Natural killer cell treated with Interleukin-12 subunit alpha and Interleukin-12 subunit beta and Interleukin-15 and Interleukin-18, amount 100 ng/mL, for 72 hours (primary cell): ENCODE data around the gene CHP2. TPM values are rescaled to one million over a fixed set of nuclear protein-coding genes. Genes with fewer than 3 reads are reported as not detected.
"Not testable (repeated sequence)": the region's sequence is repeated elsewhere in the genome, so short reads cannot be mapped to it uniquely, and the experiment has no call there.

Experiments
- ATAC-seq, 2 donors: fragments of 150-1000 bp; cut with Tn5 transposase in 1 of 2; sonication (Bioruptor Pico), chemical (Tn5 transposase) in 1 of 2; 2 replicates each; pipeline ENCODE4 v1.10.0; 2021
- DNase-seq: peaks from one replicate; pipeline ENCODE4 v3.0.0; 2022; ENCODE audit warnings: low spot score
- H3K27ac Mint-ChIP-seq, 2 donors: 1 replicate in 1 of 2; 2 replicates in 1 of 2; pipeline ENCODE4 v1.8.0; 2022; ENCODE audit warnings: mixed read lengths in 2 of 2, mild to moderate bottlenecking in 1 of 2, moderate library complexity in 1 of 2
- H3K27me3 Mint-ChIP-seq, 2 donors: 1 replicate in 1 of 2; 2 replicates in 1 of 2; pipeline ENCODE4 v1.8.0; 2022; ENCODE audit warnings: mixed read lengths in 2 of 2
- H3K36me3 Mint-ChIP-seq: one replicate; pipeline ENCODE4 v1.8.0; 2022; ENCODE audit warnings: mixed read lengths
- H3K4me1 Mint-ChIP-seq, 2 donors: 1 replicate in 1 of 2; 2 replicates in 1 of 2; pipeline ENCODE4 v1.8.0; 2022; ENCODE audit warnings: low read depth in 2 of 2, mixed read lengths in 2 of 2, mild to moderate bottlenecking in 1 of 2
- H3K4me3 Mint-ChIP-seq: one replicate; pipeline ENCODE4 v1.8.0; 2022; ENCODE audit warnings: mixed read lengths
- H3K9me3 Mint-ChIP-seq: 2 replicates; pipeline ENCODE4 v1.8.0; 2022; ENCODE audit warnings: mixed read lengths
- total RNA-seq, 2 donors: library from RNA; stranded (reverse); gene quantifications; one replicate each; pipeline ENCODE4 v1.2.3, GENCODE V29; 2022

CHP2 gene
- total RNA-seq, 2 donors from 2014 or later, result not detected

GRCh38 chr16:23729503-23730424, 25.1 kb upstream of the CHP2 start:
- H3K27ac Mint-ChIP-seq, result no peak overlapping the region
- H3K9me3 Mint-ChIP-seq, result no peaks in the 10 kb centered on the region
- peaks cover 5% of the 10 kb centered on the region in 2 donors for H3K4me1 Mint-ChIP-seq
- no peak for ATAC-seq
- peaks cover 0 to 7% of the 10 kb centered on the region in 2 donors for H3K27me3 Mint-ChIP-seq
- DNase-seq, result no peak
- H3K36me3 Mint-ChIP-seq, result no peaks in the 10 kb centered on the region
- H3K4me3 Mint-ChIP-seq, result no peak overlapping the region

GRCh38 chr16:23734176-23734893, 20.5 kb upstream of the CHP2 start:
- DNase-seq (no peak), ATAC-seq (no peak)
- Mint-ChIP-seq H3K27ac (no peak overlapping the region), H3K4me1 (peaks cover 0 to 4% of the 10 kb centered on the region in 2 donors), H3K36me3 (no peaks in the 10 kb centered on the region), H3K4me3 (no peak overlapping the region), H3K27me3 (peaks cover 6 to 7% of the 10 kb centered on the region in 2 donors), H3K9me3 (no peaks in the 10 kb centered on the region)

- not testable (repeated sequence) for H3K4me3 Mint-ChIP-seq, H3K4me1 Mint-ChIP-seq, H3K27ac Mint-ChIP-seq, H3K36me3 Mint-ChIP-seq, ATAC-seq, H3K9me3 Mint-ChIP-seq, DNase-seq
- peaks cover 9 to 15% of the 10 kb centered on the region in 2 donors for H3K27me3 Mint-ChIP-seq
Observed at GRCh38 chr16:23737423-23738028, 17.3 kb upstream of the CHP2 start.

GRCh38 chr16:23739516-23739915, 15.3 kb upstream of the CHP2 start:
- Mint-ChIP-seq H3K27ac (no peak overlapping the region), H3K27me3 (peaks cover 17 to 26% of the 10 kb centered on the region in 2 donors), H3K9me3 (no peaks in the 10 kb centered on the region), H3K4me1 (peaks cover 0 to 4% of the 10 kb centered on the region in 2 donors), H3K4me3 (no peak overlapping the region), H3K36me3 (no peaks in the 10 kb centered on the region)
- no peak for DNase-seq
- ATAC-seq, result no peak

GRCh38 chr16:23741675-23742303, 13.0 kb upstream of the CHP2 start:
- H3K4me3 Mint-ChIP-seq, result no peak overlapping the region
- DNase-seq, result no peak
- no peaks in the 10 kb centered on the region for H3K9me3 Mint-ChIP-seq
- H3K4me1 Mint-ChIP-seq, result no peaks in the 10 kb centered on the region
- ATAC-seq, result no peak
- H3K27ac Mint-ChIP-seq, result no peak overlapping the region
- peaks cover 23 to 39% of the 10 kb centered on the region in 2 donors for H3K27me3 Mint-ChIP-seq
- H3K36me3 Mint-ChIP-seq, result no peaks in the 10 kb centered on the region

GRCh38 chr16:23742766-23743165, 12.1 kb upstream of the CHP2 start:
- DNase-seq, result no peak
- Mint-ChIP-seq H3K27ac (no peak overlapping the region), H3K9me3 (no peaks in the 10 kb centered on the region), H3K4me3 (no peak overlapping the region), H3K36me3 (no peaks in the 10 kb centered on the region), H3K27me3 (peaks cover 24 to 41% of the 10 kb centered on the region in 2 donors), H3K4me1 (no peaks in the 10 kb centered on the region)
- no peak for ATAC-seq

GRCh38 chr16:23745263-23745662, 9.6 kb upstream of the CHP2 start:
- Mint-ChIP-seq H3K36me3 (no peaks in the 10 kb centered on the region), H3K9me3 (no peaks in the 10 kb centered on the region), H3K4me3 (no peak overlapping the region), H3K4me1 (no peaks in the 10 kb centered on the region), H3K27me3 (peaks cover 24 to 39% of the 10 kb centered on the region in 2 donors), H3K27ac (no peak overlapping the region)
- ATAC-seq (no peak), DNase-seq (no peak)

- H3K4me3 Mint-ChIP-seq, result no peak overlapping the region
- peaks cover 13 to 26% of the 10 kb centered on the region in 2 donors for H3K27me3 Mint-ChIP-seq
- no peaks in the 10 kb centered on the region for H3K4me1 Mint-ChIP-seq
Observed at GRCh38 chr16:23748630-23749029, 6.2 kb upstream of the CHP2 start.

GRCh38 chr16:23751053-23751452, 3.8 kb upstream of the CHP2 start:
- not testable (repeated sequence) for H3K9me3 Mint-ChIP-seq, H3K4me3 Mint-ChIP-seq, H3K36me3 Mint-ChIP-seq, H3K27ac Mint-ChIP-seq, DNase-seq, ATAC-seq, H3K4me1 Mint-ChIP-seq
- H3K27me3 Mint-ChIP-seq, result peaks cover 13 to 24% of the 10 kb centered on the region in 2 donors

More at GRCh38 chr16:23748630-23749029, 6.2 kb upstream of the CHP2 start:
- no peak for ATAC-seq
- Mint-ChIP-seq H3K36me3 (no peaks in the 10 kb centered on the region), H3K9me3 (no peaks in the 10 kb centered on the region), H3K27ac (no peak overlapping the region)
- no peak for DNase-seq

GRCh38 chr16:23753908-23754593, 775 bp upstream of the CHP2 start:
- H3K27me3 Mint-ChIP-seq, result peaks cover 25 to 36% of the 10 kb centered on the region in 2 donors
- H3K4me1 Mint-ChIP-seq, result no peaks in the 10 kb centered on the region
- no peaks in the 10 kb centered on the region for H3K36me3 Mint-ChIP-seq
- no peak overlapping the region for H3K4me3 Mint-ChIP-seq
- H3K27ac Mint-ChIP-seq, result no peak overlapping the region
- ATAC-seq (no peak), DNase-seq (no peak)
- H3K9me3 Mint-ChIP-seq, result no peaks in the 10 kb centered on the region

GRCh38 chr16:23755484-23755809, 621 bp downstream of the CHP2 start:
- Mint-ChIP-seq H3K4me1 (no peaks in the 10 kb centered on the region), H3K27ac (no peak overlapping the region), H3K9me3 (no peaks in the 10 kb centered on the region), H3K27me3 (peaks cover 26 to 40% of the 10 kb centered on the region in 2 donors), H3K4me3 (no peak overlapping the region), H3K36me3 (no peaks in the 10 kb centered on the region)
- DNase-seq (no peak), ATAC-seq (peak in 1 of 2 donors; percentile 31)

- ATAC-seq, result no peak
- H3K27me3 Mint-ChIP-seq, result peaks cover 25 to 38% of the 10 kb centered on the region in 2 donors
Observed at GRCh38 chr16:23757116-23757515, 2.3 kb downstream of the CHP2 start.

More at GRCh38 chr16:23757116-23757515, 2.3 kb downstream of the CHP2 start:
- no peaks in the 10 kb centered on the region for H3K4me1 Mint-ChIP-seq
- no peaks in the 10 kb centered on the region for H3K36me3 Mint-ChIP-seq
- no peak for DNase-seq
- no peak overlapping the region for H3K27ac Mint-ChIP-seq
- no peak overlapping the region for H3K4me3 Mint-ChIP-seq
- H3K9me3 Mint-ChIP-seq, result no peaks in the 10 kb centered on the region
